Stimulated activated CD4-positive, alpha-beta T cell treated with anti-CD3 and anti-CD28 coated beads, Interleukin-1b, Interleukin-23, amount 100 ng/mL, for 1 hour (primary cell): ENCODE data around the gene MYO9B.
A peak's percentile ranks its signal among the peaks of the same experiment; 100 is the strongest.

ENCODE experiments used
- DNase-seq, 2 donors: peaks; one replicate each; pipeline ENCODE4 v3.0.0-alpha.2; 2020; ENCODE audit warnings: low read depth in 2 of 2

The MYO9B gene

GRCh38 chr19:17061691-17062090, 13.9 kb upstream of the MYO9B start:
- DNase-seq = no peak

- no peak for DNase-seq
These were observed 12.1 kb upstream of the MYO9B start for GRCh38 chr19:17063428-17063827.

- no peak for DNase-seq
These were observed 6.4 kb upstream of the MYO9B start for GRCh38 chr19:17069193-17069592.

GRCh38 chr19:17070421-17070820, 5.2 kb upstream of the MYO9B start:
- DNase-seq = no peak

GRCh38 chr19:17070912-17071311, 4.7 kb upstream of the MYO9B start:
- DNase-seq = no peak

GRCh38 chr19:17073869-17074633, 1.5 kb upstream of the MYO9B start:
- no peak for DNase-seq

- DNase-seq = no peak
These were observed 943 bp upstream of the MYO9B start for GRCh38 chr19:17074634-17075034.

GRCh38 chr19:17075864-17076542, 426 bp downstream of the MYO9B start:
- DNase-seq = peak in 1 of 2 donors; percentile 12

GRCh38 chr19:17076543-17076991, 990 bp downstream of the MYO9B start:
- DNase-seq = no peak

GRCh38 chr19:17077447-17078028, 2.0 kb downstream of the MYO9B start:
- no peak for DNase-seq

- DNase-seq = no peak
These were observed 2.7 kb downstream of the MYO9B start for GRCh38 chr19:17078036-17078919.

GRCh38 chr19:17078920-17079709, 3.5 kb downstream of the MYO9B start:
- no peak for DNase-seq

- DNase-seq = peak; percentile 36 to 38
These were observed 4.3 kb downstream of the MYO9B start for GRCh38 chr19:17079710-17080439.

GRCh38 chr19:17080440-17080801, 4.8 kb downstream of the MYO9B start:
- no peak for DNase-seq

GRCh38 chr19:17081672-17082630, 6.4 kb downstream of the MYO9B start:
- no peak for DNase-seq

GRCh38 chr19:17086120-17086519, 10.5 kb downstream of the MYO9B start:
- no peak for DNase-seq

- DNase-seq = no peak
These were observed 11.3 kb downstream of the MYO9B start for GRCh38 chr19:17086834-17087233.

- DNase-seq = no peak
These were observed 13.0 kb downstream of the MYO9B start for GRCh38 chr19:17088552-17088951.

- no peak for DNase-seq
These were observed 15.0 kb downstream of the MYO9B start for GRCh38 chr19:17090583-17090982.
